ENCODE results near the gene OTUB1.

DNA sequence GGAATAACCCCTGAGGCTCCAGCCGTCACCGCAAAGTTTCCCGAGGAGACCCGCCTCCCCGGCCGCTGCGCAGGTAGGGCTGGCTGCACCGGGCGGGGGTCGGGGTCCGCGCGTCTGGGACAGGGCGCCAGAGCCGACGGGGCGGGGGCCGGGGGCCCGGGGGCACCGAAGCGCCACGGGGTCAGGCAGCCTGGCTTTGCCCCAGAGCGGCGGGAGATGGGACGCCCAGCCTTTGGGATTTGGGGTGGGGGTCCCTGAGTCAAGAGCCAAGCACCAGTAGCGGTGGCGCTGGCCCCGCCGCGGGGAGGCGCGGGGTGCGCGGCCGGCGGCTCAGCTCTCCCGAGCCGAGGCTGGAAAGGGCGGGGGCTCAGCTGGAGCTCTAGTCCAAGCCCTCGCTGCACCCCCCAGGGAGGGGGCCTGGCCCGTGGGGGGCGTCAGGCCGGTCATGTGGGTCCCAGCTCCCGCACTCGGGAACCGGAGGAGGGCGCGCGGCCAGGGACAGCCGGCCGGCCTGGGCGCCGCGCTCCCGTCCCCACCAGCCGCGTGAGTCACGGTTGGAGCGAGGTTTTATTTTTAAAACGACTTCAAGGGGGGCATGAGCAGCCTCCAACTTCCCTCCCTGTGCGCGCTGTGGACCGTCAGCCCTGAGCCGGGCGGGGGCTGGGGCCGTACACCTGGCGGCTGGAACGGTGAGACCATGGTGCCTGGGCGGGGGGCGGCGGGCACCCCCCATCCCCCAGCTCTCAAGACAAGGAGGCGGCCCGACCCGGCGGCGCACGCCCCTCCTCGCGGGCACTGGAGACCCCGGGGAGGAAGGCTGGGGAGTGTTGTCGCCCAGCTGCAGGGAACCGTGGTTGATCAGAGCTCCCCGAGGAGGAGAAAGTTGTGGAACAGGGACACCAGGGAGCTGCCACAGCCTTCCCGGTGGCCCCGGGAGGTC is 50.1 kb downstream of the OTUB1 start:
- TF ChIP-seq EZH2 (IDR thresholded peaks at IDR 0.05; ENCODE audit: borderline replicate concordance, low read length), result no peak
- TF ChIP-seq, protein P1, sequence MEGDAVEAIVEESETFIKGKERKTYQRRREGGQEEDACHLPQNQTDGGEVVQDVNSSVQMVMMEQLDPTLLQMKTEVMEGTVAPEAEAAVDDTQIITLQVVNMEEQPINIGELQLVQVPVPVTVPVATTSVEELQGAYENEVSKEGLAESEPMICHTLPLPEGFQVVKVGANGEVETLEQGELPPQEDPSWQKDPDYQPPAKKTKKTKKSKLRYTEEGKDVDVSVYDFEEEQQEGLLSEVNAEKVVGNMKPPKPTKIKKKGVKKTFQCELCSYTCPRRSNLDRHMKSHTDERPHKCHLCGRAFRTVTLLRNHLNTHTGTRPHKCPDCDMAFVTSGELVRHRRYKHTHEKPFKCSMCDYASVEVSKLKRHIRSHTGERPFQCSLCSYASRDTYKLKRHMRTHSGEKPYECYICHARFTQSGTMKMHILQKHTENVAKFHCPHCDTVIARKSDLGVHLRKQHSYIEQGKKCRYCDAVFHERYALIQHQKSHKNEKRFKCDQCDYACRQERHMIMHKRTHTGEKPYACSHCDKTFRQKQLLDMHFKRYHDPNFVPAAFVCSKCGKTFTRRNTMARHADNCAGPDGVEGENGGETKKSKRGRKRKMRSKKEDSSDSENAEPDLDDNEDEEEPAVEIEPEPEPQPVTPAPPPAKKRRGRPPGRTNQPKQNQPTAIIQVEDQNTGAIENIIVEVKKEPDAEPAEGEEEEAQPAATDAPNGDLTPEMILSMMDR (conservative IDR thresholded peaks at IDR 0.05 in 1 of 2, IDR thresholded peaks at IDR 0.05 in 1 of 2; ENCODE audit: extremely low read depth in 1 of 2, insufficient read depth in 1 of 2, low read depth in 1 of 2, low read length in 2 of 2), result no peak

Data from mammary epithelial cell (primary cell).